Stimulated activated CD4-positive, alpha-beta T cell treated with anti-CD3 and anti-CD28 coated beads, Interleukin-1b, Interleukin-23, amount 100 ng/mL, for 4 hours (primary cell): ENCODE results near the gene ECE1.
"Not testable (repeated sequence)": the region's sequence is repeated elsewhere in the genome, so short reads cannot be mapped to it uniquely, and the experiment has no call there.

Experiments used
- DNase-seq, 2 donors: peaks; one replicate each; pipeline ENCODE4 v3.0.0-alpha.2; 2020; ENCODE audit warnings: low read depth in 2 of 2

ECE1 gene

DNA sequence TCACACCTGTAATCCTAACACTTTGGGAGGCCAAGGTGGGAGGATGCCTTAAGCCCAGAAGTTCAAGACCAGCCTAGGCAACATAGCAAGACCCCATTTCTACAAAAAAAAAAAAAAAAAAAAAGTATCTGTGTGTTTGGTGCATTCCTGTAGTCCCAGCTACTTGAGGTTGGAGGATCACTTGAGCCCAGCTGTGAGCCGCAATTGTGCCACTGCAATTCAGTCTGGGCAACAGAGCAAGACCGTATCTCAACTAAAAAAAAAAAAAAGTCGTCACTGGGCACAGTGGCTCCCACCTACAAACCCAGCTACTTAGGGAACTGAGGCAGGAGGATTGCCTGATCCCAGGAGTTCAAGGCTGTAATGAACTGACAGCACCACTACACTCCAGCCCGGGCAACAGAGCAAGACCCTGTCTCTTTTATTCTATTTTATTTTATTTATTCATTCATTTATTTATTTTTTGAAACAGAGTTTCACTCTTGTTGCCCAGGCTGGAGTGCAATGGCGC lies 105.0 kb downstream of the ECE1 start:
- DNase-seq: no peak

- no peak for DNase-seq
Measured at GRCh38 chr1:21184276-21184675, 106.0 kb downstream of the ECE1 start.

DNA sequence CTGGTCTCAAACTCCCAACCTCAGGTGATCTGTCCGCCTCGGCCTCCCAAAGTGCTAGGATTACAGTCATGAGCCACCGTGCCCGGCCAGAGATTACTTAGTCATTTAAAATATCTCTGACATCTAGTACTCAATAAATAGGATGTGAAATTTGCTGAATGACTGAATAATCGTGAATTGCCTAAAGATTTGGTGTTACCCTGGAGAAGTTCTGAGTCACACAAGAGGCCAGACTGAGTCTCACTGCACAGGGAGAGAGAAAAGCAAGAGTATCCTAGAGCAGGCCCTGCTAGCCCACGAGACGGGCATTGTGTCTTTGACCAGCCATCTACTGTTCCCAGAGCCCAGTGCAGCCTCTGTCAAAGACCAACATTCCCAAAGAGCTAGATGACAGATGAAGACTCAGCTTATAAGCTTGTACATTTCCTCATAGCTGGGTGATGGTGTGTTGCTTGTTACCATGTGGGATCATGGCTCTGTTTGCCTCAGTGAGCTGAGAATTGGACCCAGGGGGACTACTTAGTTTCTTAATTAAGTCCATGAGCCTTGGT lies 108.0 kb downstream of the ECE1 start:
- DNase-seq: no peak

DNA sequence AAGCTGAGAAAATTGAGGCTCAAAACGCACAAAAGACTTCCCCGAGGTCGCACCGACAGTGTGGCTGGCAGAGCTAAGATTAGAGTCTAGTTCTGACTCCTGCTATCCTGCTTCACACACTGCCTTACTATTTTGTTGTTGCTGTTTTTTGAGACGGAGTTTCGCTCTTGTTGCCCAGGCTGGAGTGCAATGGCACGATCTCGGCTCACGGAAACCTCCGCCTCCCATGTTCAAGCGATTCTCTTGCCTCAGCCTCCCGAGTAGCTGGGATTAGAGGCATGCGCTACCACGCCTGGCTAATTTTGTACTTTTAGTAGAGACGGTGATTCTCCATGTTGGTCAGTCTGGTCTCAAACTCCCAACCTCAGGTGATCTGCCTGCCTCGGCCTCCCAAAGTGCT lies 112.0 kb downstream of the ECE1 start:
- not testable (repeated sequence) for DNase-seq

GRCh38 chr1:21176586-21177555 lies 113.4 kb downstream of the ECE1 start, which contains the start of gene EIF4G3:
TSS of gene EIF4G3 (minus strand) at chr1:21176897. CDS start at chr1:21002742, 174,155 bp downstream.
- DNase-seq: peak; percentile 99 to 100

GRCh38 chr1:21175670-21176581 lies 114.3 kb downstream of the ECE1 start:
- peak; percentile 25 to 32 for DNase-seq

GRCh38 chr1:21175324-21175669 lies 115.0 kb downstream of the ECE1 start:
- DNase-seq: peak in 1 of 2 donors; percentile 11

GRCh38 chr1:21174654-21175323 lies 115.5 kb downstream of the ECE1 start:
- no peak for DNase-seq

- no peak for DNase-seq
Measured at GRCh38 chr1:21174230-21174629, 116.0 kb downstream of the ECE1 start.

DNA sequence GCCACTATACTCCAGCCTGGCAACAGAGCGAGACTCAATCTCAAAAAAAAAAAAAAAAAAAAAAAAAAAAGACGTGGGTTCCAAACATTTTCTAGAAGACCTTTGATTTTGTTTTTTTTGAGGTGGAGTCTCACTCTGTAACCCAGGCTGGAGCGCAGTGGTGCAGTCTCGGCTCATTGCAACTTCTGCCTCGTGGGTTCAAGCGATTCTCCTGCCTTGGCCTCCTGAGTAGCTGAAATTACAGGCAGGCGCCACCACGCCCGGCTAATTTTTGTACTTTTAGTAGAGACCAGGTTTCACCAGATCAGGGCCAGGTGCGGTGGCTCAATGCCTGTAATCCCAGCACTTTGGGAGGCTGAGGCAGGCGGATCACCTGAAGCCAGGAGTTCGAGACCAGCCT lies 117.2 kb downstream of the ECE1 start:
- DNase-seq: not testable (repeated sequence)

- DNase-seq: not testable (repeated sequence)
Measured at GRCh38 chr1:21170837-21171236, 119.4 kb downstream of the ECE1 start.

GRCh38 chr1:21168444-21168843 lies 121.8 kb downstream of the ECE1 start:
- no peak for DNase-seq
